ENCODE measurements around the gene PRR30. TPM values are rescaled to one million over a fixed set of nuclear protein-coding genes. Genes with fewer than 3 reads are reported as not detected.

The PRR30 gene
- total and polyA plus RNA-seq, 10 of the 15 experiments (the other 5 are each of a cell fraction or from before 2014, with no cell fraction given), result not detected

DNA sequence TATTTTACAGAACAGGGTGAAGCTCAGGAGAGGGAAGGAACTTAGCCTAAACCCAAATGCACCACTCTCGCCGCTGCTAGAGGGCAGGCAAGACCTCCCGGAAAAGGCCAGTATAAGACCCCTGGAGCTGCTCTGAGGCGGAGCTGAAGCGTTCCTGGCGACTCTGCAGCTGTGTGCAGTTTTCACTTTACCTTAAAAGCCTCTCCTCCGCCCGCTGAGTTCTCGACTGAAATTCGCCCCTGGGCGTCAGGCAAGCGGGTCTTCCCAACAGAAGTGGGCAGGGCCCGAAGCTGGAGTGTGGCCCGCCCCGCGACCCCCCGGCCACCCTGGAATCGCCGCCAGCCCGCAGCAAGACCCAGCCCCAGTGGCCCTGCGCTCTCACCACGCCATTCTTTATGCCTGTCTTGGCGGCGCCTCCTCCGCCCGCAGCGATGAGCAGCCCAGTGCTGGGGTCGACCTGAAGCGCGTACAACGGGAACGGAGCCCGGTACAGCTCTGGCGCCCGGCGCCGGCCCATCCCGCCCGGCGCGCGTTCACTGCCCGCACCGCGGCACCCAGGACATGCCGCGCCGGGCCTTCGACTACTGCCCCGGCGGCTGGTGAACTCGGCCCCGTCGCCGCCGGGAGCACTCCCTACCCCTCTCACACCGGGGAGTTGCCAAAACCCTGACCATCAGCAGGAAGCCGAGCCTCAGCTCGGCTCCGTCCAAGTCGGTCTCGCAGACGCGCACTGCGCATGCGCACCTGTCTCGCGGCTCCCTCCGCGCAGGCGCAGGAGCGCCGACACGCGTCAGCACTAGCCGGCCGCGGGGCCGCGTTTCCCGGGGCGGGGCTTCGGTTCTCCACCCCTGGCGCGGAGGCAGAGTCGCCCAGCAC lies 5.1 kb downstream of the PRR30 start, which contains the start of gene PREB (continued):
- TF ChIP-seq SUPT20H (IDR thresholded peaks at IDR 0.05; ENCODE audit: borderline replicate concordance, control insufficient read depth, low read depth, low read length) (no peak), TCF7 (IDR thresholded peaks at IDR 0.05; ENCODE audit: borderline replicate concordance) (no peak), TCF3 (IDR thresholded peaks at IDR 0.05; ENCODE audit: borderline replicate concordance, insufficient read depth, low read depth, low read length) (no peak), TCF12 (IDR thresholded peaks at IDR 0.05; ENCODE audit: low read depth, low read length) (no peak), BACH1 (IDR thresholded peaks at IDR 0.05; ENCODE audit: borderline replicate concordance) (0 out of 2 replicates have a peak, but pooled peaks have one; percentile 38), KLF5 (IDR thresholded peaks at IDR 0.05; ENCODE audit: partially characterized antibody) (no peak), CBX5 (IDR thresholded peaks at IDR 0.05; ENCODE audit: low read depth) (no peak), SMC3 (IDR thresholded peaks at IDR 0.05; ENCODE audit: borderline replicate concordance, low read length) (peak; percentile 22), NFYA (IDR thresholded peaks at IDR 0.05; ENCODE audit: borderline replicate concordance, low read depth, low read length) (no peak), NRF1 (conservative IDR thresholded peaks at IDR 0.05; ENCODE audit: low read depth, low read length) (peak; percentile 99), NBN (IDR thresholded peaks at IDR 0.05) (no peak), TARDBP (IDR thresholded peaks at IDR 0.05; ENCODE audit: borderline replicate concordance) (no peak), BHLHE40 (IDR thresholded peaks at IDR 0.05; ENCODE audit: borderline replicate concordance in 1 of 2, low read depth in 2 of 2, low read length in 1 of 2) (peak in 1 of 2 experiments; percentile 45; a peak in 2 of 4 replicates), IKZF2 (IDR thresholded peaks at IDR 0.05) (no peak), CEBPB (IDR thresholded peaks at IDR 0.05; ENCODE audit: borderline replicate concordance in 1 of 2, low read depth in 2 of 2, low read length in 2 of 2) (no peak), IKZF1 (conservative IDR thresholded peaks at IDR 0.05) (peak; percentile 100), MTA2 (IDR thresholded peaks at IDR 0.05; ENCODE audit: low read depth) (no peak), RELA (IDR thresholded peaks at IDR 0.05; ENCODE audit: borderline replicate concordance, partially characterized antibody) (no peak), SMAD1 (IDR thresholded peaks at IDR 0.05; ENCODE audit: low read depth, partially characterized antibody) (no peak), RCOR1 (conservative IDR thresholded peaks at IDR 0.05; ENCODE audit: low read depth, low read length) (no peak), ZNF24 (IDR thresholded peaks at IDR 0.05) (no peak)
- TF ChIP-seq, protein P1, sequence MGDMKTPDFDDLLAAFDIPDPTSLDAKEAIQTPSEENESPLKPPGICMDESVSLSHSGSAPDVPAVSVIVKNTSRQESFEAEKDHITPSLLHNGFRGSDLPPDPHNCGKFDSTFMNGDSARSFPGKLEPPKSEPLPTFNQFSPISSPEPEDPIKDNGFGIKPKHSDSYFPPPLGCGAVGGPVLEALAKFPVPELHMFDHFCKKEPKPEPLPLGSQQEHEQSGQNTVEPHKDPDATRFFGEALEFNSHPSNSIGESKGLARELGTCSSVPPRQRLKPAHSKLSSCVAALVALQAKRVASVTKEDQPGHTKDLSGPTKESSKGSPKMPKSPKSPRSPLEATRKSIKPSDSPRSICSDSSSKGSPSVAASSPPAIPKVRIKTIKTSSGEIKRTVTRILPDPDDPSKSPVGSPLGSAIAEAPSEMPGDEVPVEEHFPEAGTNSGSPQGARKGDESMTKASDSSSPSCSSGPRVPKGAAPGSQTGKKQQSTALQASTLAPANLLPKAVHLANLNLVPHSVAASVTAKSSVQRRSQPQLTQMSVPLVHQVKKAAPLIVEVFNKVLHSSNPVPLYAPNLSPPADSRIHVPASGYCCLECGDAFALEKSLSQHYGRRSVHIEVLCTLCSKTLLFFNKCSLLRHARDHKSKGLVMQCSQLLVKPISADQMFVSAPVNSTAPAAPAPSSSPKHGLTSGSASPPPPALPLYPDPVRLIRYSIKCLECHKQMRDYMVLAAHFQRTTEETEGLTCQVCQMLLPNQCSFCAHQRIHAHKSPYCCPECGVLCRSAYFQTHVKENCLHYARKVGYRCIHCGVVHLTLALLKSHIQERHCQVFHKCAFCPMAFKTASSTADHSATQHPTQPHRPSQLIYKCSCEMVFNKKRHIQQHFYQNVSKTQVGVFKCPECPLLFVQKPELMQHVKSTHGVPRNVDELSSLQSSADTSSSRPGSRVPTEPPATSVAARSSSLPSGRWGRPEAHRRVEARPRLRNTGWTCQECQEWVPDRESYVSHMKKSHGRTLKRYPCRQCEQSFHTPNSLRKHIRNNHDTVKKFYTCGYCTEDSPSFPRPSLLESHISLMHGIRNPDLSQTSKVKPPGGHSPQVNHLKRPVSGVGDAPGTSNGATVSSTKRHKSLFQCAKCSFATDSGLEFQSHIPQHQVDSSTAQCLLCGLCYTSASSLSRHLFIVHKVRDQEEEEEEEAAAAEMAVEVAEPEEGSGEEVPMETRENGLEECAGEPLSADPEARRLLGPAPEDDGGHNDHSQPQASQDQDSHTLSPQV (IDR thresholded peaks at IDR 0.05), result no peak
- TF ChIP-seq, protein P2, sequence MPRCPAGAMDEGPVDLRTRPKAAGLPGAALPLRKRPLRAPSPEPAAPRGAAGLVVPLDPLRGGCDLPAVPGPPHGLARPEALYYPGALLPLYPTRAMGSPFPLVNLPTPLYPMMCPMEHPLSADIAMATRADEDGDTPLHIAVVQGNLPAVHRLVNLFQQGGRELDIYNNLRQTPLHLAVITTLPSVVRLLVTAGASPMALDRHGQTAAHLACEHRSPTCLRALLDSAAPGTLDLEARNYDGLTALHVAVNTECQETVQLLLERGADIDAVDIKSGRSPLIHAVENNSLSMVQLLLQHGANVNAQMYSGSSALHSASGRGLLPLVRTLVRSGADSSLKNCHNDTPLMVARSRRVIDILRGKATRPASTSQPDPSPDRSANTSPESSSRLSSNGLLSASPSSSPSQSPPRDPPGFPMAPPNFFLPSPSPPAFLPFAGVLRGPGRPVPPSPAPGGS (IDR thresholded peaks at IDR 0.05; ENCODE audit: borderline replicate concordance, insufficient read depth, low read depth, low read length, poor library complexity, severe bottlenecking), result no peak
- TF ChIP-seq, protein P3, sequence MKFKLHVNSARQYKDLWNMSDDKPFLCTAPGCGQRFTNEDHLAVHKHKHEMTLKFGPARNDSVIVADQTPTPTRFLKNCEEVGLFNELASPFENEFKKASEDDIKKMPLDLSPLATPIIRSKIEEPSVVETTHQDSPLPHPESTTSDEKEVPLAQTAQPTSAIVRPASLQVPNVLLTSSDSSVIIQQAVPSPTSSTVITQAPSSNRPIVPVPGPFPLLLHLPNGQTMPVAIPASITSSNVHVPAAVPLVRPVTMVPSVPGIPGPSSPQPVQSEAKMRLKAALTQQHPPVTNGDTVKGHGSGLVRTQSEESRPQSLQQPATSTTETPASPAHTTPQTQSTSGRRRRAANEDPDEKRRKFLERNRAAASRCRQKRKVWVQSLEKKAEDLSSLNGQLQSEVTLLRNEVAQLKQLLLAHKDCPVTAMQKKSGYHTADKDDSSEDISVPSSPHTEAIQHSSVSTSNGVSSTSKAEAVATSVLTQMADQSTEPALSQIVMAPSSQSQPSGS (IDR thresholded peaks at IDR 0.05; ENCODE audit: low read length), result no peak

All from GM12878 (cell line).